NCI-H1694 (cell line): ENCODE data around the gene IL13.

ENCODE experiments used
- DNase-seq: peaks from one replicate; lab custom pipeline; 2025; lab: John Stamatoyannopoulos, UW

Gene IL13

DNA sequence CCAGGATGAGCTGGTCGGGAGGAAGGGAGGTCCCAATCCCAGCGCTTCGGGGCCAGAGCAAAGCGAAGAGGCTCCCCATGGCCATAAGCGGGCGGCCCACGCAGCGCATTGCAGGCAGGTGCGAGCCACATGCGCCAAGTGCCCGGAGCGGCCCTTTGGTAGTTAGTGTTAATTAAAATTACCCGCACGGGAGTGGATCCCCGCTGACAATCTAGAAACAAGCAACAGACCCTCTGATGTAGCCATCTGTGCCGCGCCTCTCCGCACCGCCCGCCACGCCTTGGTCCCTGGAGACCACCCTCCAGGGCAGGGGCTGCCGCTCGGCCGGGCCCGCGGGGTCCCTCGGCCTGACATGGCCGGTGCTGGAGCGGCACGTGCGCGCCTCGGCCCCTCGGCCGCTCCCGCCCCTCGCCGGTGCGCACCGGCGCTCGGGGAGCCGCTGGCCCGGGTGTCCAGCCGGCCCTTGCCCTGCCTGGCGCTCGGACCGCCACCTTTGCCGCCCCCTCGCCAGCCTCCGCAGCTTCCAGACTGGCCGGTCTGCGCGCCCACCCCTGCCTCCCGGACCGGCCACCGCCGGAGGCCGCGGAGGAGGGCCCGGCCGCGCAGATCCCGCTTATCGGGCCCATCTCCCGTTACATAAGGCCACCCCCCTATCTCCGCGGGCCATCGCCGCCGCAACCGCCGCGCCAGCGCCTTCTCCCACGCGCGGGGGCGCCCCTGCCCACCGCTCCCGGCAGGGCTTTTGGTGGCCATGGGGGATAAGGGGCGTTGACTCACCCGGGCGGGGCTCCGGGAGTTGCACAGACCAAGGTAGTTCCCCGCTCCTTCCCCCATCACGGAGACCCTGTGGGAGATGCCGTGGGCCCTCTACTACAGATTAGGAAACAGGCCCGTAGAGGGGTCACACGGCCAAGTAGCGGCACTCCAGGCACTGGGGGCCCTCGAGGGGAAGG, 1.9 kb upstream of the IL13 start:
- no peak for DNase-seq

DNA sequence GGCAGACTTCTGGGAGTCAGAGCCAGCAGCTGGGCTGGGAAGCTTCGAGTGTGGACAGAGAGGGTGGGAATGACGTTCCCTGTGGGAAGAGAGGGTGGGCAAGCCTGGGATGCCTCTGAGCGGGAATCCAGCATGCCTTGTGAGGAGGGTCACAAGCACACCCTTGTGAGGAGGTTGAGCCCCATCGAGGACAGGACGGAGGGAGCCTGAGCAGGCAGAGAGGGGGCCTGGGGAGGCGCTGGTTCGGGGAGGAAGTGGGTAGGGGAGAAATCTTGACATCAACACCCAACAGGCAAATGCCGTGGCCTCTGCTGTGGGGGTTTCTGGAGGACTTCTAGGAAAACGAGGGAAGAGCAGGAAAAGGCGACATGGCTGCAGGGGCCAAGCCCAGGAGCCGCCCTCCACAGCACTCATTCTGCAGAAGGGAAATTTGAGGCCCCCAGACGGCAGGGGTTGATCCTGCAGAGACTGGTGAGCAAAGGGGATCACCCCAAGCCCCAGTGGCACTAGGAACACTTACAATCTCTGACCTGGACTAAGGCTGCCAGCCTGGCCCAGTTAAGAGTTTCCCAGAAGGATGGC, 1.1 kb upstream of the IL13 start:
- no peak for DNase-seq

DNA sequence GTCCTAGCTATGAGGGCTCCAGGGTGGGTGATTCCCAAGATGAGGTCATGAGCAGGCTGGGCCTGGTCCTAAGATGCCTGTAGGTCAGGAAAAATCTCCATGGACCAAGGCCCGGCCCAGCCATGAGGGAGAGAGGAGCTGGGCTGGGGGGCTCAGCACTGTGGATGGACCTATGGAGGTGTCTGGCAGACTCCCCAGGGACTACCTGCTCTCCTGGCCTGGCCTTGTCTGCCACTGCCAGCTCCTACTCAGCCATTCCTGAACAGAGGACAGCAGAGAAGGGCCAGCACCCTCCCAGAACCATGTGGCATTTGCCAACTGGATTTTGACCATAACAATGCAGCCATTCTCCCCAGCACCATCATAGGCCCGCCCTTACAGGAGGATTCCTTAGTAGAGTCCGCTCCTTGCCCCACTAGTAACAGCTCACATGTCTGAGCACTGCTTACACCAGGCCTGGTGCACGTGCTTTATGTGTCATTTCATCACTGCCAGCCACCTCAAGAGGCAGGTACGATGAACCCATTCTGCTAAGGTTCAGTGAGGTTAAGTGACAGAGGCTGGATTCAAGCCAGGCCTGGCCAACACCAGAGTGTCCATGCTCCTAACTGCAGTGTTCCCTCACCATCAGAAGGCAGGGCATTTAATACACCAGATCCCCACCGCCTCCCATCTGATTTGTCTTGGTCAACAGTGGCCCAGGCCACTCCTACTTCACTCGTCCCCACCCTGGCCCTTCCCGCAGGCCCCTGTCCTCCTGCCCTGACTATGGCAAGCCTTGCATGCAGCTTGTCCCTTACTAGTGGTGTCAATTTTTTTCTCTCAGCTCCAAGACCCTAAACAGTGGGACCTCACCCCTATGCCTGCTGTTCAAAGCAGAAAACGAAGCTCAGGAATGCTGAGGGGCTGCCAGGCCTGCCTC, 669 bp downstream of the IL13 start:
- no peak for DNase-seq

DNA sequence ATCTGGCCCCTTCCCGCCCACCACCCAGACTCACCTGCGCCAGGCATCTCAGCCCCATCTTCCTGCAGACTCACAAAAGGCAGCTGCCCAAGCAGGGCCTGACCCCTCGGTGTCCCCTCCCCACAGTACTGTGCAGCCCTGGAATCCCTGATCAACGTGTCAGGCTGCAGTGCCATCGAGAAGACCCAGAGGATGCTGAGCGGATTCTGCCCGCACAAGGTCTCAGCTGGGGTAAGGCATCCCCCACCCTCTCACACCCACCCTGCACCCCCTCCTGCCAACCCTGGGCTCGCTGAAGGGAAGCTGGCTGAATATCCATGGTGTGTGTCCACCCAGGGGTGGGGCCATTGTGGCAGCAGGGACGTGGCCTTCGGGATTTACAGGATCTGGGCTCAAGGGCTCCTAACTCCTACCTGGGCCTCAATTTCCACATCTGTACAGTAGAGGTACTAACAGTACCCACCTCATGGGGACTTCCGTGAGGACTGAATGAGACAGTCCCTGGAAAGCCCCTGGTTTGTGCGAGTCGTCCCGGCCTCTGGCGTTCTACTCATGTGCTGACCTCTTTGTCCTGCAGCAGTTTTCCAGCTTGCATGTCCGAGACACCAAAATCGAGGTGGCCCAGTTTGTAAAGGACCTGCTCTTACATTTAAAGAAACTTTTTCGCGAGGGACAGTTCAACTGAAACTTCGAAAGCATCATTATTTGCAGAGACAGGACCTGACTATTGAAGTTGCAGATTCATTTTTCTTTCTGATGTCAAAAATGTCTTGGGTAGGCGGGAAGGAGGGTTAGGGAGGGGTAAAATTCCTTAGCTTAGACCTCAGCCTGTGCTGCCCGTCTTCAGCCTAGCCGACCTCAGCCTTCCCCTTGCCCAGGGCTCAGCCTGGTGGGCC, 1.9 kb downstream of the IL13 start:
- no peak for DNase-seq

DNA sequence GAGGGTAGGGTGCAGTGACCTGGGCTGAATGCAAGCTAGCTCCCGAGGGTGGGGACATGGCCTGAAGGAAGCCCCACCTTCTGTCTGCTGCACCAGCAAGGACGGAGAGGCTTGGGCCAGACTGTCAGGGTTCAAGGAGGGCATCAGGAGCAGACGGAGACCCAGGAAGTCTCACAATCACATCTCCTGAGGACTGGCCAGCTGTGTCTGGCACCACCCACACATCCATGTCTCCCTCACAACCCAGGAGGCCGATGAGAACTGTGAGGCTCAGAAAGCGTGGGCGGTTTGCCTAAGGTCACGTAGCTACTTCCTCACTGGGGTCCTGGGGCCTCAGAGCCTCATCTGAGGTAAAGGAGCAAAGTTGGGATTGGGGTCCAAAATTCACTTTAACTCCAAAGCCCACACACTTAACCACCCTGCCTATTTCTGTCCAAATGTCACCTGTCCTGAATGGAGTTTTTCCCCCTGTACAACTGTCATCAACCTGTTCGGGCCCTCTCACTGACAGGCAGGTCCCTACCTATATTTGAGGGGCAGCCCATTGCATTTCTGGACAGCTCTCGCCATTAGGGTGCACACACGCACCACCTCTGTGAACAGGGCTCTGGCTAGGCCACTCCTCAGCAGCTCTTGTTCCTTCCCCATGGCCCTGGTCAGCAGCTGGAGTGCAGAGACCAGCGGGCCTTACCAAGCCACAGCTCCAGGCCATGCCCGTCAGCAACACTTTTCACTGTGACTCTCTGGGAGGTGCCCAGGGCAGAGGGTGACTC, 3.4 kb downstream of the IL13 start:
- DNase-seq: no peak

DNA sequence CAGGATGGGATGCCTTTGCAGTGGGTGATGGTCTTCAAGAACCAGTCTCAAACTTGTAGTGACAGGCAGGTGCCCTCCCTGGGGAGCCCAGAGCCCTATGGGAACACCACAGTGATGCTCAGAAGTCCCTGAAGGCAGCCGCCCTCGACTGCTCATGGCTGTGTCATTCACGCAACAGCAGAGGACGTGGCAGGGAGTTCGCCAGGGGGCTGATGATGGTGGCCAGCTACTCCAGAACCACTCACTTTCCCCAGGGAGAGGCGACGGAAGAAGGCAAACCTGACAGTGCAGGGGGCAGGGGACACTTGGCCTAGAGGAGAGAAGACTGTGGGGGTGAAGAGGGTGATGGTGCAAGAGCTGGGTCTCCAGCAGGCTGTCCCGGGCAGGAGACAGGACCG, 4.0 kb downstream of the IL13 start:
- no peak for DNase-seq

DNA sequence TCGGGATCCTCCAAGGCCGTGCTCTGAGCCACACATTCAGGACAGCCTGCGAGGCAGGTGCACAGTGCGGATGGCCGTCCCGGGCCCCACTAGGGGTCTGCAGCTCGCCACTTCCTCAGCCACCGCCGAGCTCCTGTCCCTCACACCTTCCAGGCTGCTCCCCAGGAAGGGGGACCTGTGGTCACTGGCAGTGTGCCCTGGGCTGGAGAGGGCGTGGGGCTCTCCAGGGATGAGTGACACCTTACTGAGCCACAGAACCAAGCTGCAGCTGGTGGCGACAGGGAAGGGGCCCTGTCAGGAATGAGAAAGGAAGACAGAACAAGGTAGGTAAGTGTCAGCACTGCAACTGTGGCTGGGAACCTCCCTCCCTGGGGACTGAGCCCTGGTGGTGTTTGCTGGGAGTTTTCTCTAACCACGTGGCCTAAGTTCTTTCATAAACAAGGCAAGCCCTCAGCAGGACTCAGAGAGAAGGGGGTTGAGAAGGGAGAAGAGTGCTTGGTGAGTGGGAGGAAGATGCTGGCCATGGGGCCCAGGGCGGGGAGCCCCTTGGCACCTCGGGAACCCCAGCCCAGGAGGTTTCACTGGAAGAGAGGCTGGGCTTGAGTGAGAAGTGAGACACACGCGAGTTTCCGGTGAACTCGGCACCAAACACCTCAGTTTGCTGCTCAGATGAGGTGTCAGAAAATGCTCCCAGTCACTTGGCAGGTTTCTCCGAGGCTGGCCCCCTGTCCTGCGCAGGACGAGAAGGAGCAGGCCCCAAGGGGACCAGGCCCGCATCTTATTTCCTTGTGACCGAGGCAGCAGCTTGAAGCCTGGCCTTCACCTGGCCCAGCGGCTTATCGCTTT, 5.2 kb downstream of the IL13 start:
- no peak for DNase-seq

DNA sequence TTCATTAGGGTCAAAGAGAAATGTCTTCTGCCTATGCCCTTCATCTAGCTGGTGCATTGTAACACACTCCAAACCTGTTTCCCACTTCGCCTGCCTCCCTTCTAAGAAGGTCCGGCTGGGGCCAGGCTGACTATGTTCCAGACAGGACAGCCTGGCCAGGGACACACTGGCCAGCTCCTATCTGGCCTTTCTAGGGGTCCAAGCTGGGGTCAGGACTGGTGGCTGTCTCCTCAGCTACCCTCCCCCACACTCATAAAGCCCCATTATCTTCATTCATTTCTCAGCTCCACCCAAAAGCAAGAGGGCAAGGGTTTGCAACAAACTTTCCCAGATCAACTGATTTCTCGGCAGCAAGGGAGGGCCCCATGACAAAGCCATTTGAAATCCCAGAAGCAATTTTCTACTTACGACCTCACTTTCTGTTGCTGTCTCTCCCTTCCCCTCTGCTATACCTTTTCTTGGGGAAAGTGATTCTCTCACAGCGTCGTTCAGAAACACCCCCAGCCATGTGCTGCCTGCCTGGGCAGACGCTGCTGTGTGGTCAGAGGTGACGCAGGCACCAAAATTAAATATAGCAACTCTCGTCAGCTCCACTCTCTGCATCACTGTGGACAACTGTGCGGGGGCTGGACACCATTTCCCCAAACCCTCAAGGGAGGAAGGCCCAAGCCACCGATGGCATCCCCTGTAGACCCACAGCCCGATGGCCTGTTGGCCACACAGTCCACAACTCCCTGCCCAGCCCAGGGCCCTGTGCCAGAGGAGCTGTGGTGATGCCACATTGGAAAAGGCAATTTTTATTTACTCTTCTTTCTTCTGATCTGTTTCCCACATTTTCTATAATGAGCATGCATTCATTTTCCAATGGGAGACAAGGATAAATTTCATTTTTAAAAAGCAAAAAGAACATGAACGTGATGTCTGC, 6.1 kb downstream of the IL13 start:
- no peak for DNase-seq

DNA sequence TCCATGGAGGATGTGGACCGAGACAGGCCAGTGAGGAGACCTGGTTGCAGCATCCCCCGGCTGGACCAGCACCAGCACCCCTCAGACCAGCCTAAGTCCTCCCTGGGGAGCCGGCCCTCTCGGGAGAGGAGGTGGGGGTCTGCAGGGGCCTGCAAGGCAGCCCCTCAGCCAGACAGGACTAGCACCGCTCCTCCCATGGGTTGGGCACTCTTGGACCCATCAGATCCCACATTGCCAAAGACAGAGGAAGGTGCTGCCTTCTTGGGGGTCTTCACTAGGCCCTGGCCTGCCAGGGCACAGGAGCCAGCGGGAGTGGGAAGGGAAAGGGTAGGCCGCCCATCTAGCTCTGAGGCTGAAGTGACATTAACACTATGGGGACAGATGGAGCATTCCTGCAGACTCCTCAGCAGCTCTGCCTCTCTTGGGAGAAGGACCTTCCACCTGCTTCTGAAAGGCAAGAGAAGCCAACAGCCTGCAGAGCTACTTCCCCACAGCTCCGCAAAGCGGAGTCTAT, 6.8 kb downstream of the IL13 start:
- DNase-seq: no peak

DNA sequence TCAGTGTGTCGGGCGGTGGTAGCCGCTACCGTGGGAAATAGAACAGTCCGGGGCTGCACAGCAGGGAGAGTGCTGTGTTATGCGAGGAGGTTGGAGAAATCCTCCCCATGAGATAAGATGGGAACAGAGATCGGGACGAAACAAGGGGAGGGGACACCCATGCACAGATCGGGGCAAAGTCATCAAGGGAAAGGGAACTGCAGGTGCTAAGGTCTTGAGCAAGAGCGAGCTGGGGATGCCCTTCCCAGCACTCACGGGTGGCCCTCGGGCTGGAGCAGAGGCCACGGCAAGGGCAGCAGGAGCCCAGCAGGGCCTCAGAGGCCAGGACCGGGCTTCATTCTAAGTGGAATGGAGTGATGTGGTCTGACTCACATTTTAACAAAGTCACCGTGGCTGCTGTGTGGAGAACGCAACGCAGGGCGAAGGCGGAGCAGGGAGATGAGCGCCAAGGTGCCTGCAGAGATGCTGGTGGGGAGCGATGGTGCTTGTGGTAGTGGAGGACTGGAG, 7.7 kb downstream of the IL13 start:
- DNase-seq: no peak

DNA sequence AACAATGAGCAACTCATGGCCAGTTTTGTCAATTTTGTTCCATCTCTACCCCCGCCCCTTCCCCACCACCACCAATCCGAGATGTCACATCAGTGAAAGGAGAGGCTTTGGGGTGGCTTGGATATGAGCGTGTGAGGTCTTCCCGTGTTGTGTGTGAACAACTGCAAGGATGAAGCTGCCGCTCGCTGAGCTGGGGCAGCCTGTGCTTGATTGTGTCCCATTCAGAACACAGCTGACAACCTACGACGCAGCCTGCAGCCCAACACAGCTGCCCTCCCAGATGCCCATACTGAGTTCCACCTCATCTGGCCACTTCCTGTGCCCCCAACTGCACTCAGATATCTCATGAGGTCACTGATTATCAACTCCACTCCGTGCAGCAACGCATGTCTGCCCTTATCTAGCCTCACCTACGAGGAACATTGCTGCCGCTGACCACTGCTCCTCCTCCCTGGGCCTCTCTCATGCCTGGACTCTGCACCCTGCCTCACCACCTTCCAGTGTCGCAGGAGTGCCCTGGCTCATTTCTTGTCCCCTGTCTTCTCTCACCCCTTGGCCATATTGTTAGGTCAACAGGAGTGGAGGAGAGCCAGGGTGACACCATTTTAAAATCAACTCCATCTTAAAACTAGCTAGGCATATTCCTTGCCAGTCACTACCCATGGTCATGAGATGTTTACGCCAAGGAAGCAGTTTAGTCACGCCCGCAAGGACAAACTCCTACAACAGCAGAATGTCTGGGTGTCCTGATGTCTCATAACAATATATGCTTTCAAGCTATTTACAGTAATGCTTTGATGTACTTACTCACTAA, 8.5 kb downstream of the IL13 start:
- no peak for DNase-seq

DNA sequence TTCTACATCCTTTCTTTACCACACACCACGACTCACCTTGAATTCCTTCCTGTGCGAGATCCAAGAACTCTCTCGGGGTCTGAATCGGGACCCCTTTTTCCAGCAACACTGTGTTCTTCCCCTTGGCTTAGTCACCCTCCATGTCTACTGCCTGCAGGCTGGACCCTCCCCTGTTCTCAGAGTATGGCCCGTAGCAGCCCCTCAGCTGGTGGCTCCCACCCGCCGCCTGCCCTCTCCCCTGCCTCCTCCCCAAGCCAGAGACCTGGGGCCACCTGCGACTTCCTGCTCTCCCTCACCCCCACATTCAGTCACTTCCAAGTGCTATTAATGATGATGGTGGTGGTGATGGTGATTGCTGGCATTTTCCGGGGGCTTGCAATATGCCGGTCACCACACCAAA, 9.3 kb downstream of the IL13 start:
- DNase-seq: no peak

DNA sequence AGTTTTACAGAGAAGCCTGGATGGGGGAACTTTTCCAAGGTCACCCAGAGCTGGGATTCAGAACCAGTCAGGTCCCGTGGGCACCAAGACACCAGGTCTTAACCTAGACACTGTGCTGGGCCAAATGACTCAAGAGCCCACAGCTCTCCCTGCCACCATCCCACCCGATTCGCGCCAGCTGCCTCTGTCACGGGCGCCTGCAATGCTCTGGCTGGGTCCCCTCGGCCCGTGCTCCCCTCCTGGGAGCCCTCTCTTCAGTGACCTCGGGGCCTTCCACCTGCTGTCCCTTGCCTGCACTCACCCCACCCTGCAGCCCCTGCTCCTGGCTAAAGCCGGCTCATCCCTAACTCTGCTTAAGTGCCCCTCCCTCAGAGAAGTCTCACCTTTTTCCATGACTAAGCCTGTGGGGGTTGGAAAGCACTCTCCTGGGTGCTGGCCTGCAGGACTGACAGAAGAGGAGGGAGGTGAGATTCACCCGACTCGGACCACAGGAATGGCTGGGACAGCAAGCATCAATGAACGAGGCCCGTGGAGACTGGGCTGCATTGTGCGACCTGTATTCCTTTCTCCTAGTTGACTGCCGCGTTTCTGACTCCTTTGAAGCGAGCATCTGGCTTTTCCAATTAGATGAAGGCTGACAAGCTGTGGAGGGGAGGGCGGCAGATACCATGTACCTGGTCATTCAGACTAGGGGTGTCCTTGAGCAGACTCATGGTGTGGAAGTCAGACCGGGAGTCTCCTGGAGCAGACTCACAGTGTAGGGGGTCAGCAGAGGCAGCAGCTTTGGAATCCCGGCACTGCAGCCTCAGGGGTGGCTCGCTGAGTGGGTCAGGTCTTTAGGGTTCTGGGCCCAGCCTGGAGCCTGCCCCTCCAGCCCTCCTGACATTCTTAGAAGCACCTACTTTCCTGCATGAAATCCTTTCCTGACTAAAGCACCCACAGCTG, 10.1 kb downstream of the IL13 start:
- no peak for DNase-seq

DNA sequence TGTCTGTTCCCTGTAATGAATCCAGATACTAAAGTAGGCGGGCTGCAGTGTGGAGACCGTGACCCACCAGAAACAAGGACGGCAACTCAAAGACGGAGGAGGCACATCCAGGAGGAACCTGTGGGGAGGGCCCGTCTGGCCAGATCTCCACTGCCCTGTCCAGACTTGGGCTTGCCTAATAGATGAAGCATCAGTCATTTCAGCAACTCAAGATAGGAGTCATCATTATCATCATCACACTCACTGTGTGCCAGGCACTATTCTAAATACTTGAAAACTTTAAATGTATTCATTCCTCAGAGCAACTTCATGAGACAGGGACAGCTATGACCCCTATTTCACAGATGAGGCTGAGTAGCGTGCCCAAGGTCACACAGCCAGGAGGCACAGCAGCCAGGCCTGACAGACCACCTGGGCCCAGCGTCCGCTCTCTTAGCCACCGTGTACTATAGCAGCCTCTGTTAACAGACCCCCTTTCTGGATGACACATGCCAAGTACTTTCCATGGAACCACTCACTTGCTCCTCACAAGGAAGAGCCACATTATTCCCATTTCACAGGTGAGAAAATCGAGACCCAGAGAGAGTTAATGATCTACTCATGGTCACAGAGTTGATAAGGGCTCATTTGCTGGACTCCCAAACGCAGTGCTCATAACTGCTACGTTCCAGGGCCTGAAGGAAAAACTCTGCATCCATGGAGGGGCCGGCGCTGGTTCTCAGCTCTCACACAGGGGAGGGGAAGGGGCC, 10.9 kb downstream of the IL13 start:
- DNase-seq: no peak

DNA sequence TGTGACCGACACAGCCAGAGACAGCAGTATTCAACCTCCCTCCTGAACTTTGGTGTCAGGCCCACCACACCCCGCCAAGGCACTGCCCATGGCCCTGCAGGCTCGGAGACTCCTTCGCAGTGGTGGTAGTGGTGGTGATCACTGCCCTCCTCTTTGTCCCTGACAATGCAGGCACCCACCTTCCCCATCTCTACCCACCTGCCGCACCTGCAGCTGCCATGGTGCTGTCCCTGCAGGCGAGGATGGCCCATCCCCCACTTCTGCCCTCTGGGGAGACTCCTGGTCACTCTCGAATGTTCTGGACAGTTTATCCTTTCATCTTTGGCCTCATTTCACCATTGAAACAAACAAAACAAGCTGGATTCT, 11.5 kb downstream of the IL13 start:
- no peak for DNase-seq
